Measurements from ENCODE around the gene KPNB1.

KPNB1 gene

GRCh38 chr17:47664624-47664941, 14.9 kb downstream of the KPNB1 start:
- TF ChIP-seq CTCF (IDR thresholded peaks at IDR 0.05; ENCODE audit: extremely low read depth, missing control alignments), result no peak
- DNase-seq (ENCODE audit: low spot score), result no peak

GRCh38 chr17:47665655-47666054, 15.9 kb downstream of the KPNB1 start:
- TF ChIP-seq CTCF (IDR thresholded peaks at IDR 0.05; ENCODE audit: extremely low read depth, missing control alignments), result no peak
- no peak for DNase-seq (ENCODE audit: low spot score)

GRCh38 chr17:47669081-47669480, 19.4 kb downstream of the KPNB1 start:
- DNase-seq (ENCODE audit: low spot score), result no peak
- TF ChIP-seq CTCF (IDR thresholded peaks at IDR 0.05; ENCODE audit: extremely low read depth, missing control alignments), result no peak

GRCh38 chr17:47670064-47670463, 20.3 kb downstream of the KPNB1 start:
- no peak for TF ChIP-seq CTCF (IDR thresholded peaks at IDR 0.05; ENCODE audit: extremely low read depth, missing control alignments)
- DNase-seq (ENCODE audit: low spot score), result no peak

GRCh38 chr17:47674499-47674898, 24.8 kb downstream of the KPNB1 start:
- no peak for DNase-seq (ENCODE audit: low spot score)

GRCh38 chr17:47675380-47676198, 25.9 kb downstream of the KPNB1 start:
- no peak for TF ChIP-seq CTCF (IDR thresholded peaks at IDR 0.05; ENCODE audit: extremely low read depth, missing control alignments)
- no peak for DNase-seq (ENCODE audit: low spot score)

More at GRCh38 chr17:47674499-47674898, 24.8 kb downstream of the KPNB1 start:
- TF ChIP-seq CTCF (IDR thresholded peaks at IDR 0.05; ENCODE audit: extremely low read depth, missing control alignments), result no peak

- no peak for TF ChIP-seq CTCF (IDR thresholded peaks at IDR 0.05; ENCODE audit: extremely low read depth, missing control alignments)
- DNase-seq (ENCODE audit: low spot score), result no peak
Measured at GRCh38 chr17:47676199-47676472, 26.4 kb downstream of the KPNB1 start.
